ENCODE results near the gene ZDHHC21.

- TF ChIP-seq CTCF (IDR thresholded peaks at IDR 0.05; ENCODE audit: extremely low read depth in 1 of 2, insufficient read depth in 1 of 2, low read depth in 1 of 2, low read length in 2 of 2) = no peak
- TF ChIP-seq EZH2 (IDR thresholded peaks at IDR 0.05; ENCODE audit: borderline replicate concordance, low read depth, low read length, severe bottlenecking) = no peak
- peak; percentile 89 for TF ChIP-seq POLR2AphosphoS5 (IDR thresholded peaks at IDR 0.05; ENCODE audit: insufficient read depth, low read depth, low read length)
- TF ChIP-seq MAX (IDR thresholded peaks at IDR 0.05; ENCODE audit: insufficient read depth, insufficient read length) = no peak
- peak; percentile 78 for TF ChIP-seq POLR2A (IDR thresholded peaks at IDR 0.05; ENCODE audit: low read depth, low read length)
- no peak for TF ChIP-seq GATA2 (IDR thresholded peaks at IDR 0.05; ENCODE audit: insufficient read depth, insufficient read length, low read depth, low read length)
These were observed at the start of gene ZDHHC21 for GRCh38 chr9:14693251-14693861.
